Osteocyte (in vitro differentiated cells): ENCODE measurements around the gene TBPL1. TPM values are rescaled to one million over a fixed set of nuclear protein-coding genes. Genes with fewer than 3 reads are reported as not detected.
"Not testable (repeated sequence)": the region's sequence is repeated elsewhere in the genome, so short reads cannot be mapped to it uniquely, and the experiment has no call there.

ENCODE experiments used
- DNase-seq: peaks from one replicate; pipeline ENCODE4 v3.0.0; 2021; ENCODE audit warnings: mixed read lengths; ENCODE audit not compliant: unreplicated experiment; ENCODE audit errors: extremely low spot score
- H3K27ac Mint-ChIP-seq: one replicate; pipeline ENCODE4 v1.8.0; 2021; ENCODE audit warnings: mild to moderate bottlenecking, mixed read lengths; ENCODE audit not compliant: unreplicated experiment
- H3K27me3 Mint-ChIP-seq: one replicate; pipeline ENCODE4 v1.8.0; 2021; ENCODE audit warnings: mixed read lengths; ENCODE audit not compliant: unreplicated experiment
- H3K36me3 Mint-ChIP-seq: one replicate; pipeline ENCODE4 v1.8.0; 2021; ENCODE audit warnings: mixed read lengths; ENCODE audit not compliant: unreplicated experiment
- H3K4me1 Mint-ChIP-seq: one replicate; pipeline ENCODE4 v1.8.0; 2021; ENCODE audit warnings: mixed read lengths; ENCODE audit not compliant: unreplicated experiment
- H3K4me3 Mint-ChIP-seq: one replicate; pipeline ENCODE4 v1.8.0; 2021; ENCODE audit warnings: mild to moderate bottlenecking, moderate library complexity, mixed read lengths; ENCODE audit not compliant: unreplicated experiment
- H3K9me3 Mint-ChIP-seq: one replicate; pipeline ENCODE4 v1.8.0; 2021; ENCODE audit warnings: mixed read lengths; ENCODE audit not compliant: unreplicated experiment
- total RNA-seq: library from RNA; stranded (reverse); gene quantifications from 2 replicates; pipeline ENCODE4 v1.2.1, GENCODE V29; 2021
- TF ChIP-seq, protein P1 (sequence below): fragments of 200-600 bp; sonication (generic); IDR thresholded peaks from 2 replicates; pipeline ENCODE4 v1.5.0; 2021; ENCODE audit warnings: antibody characterized with exemption, mild to moderate bottlenecking, moderate library complexity

Gene TBPL1
- total RNA-seq, 1 donor from 2014 or later = 35.0 TPM

- H3K27ac Mint-ChIP-seq = peak overlapping the region; percentile 76
- peaks cover 52% of the 10 kb centered on the region for H3K4me1 Mint-ChIP-seq
- DNase-seq = no peak
- no peaks in the 10 kb centered on the region for H3K27me3 Mint-ChIP-seq
- no peaks in the 10 kb centered on the region for H3K9me3 Mint-ChIP-seq
- H3K36me3 Mint-ChIP-seq = peaks cover 20% of the 10 kb centered on the region
- TF ChIP-seq, protein P1, sequence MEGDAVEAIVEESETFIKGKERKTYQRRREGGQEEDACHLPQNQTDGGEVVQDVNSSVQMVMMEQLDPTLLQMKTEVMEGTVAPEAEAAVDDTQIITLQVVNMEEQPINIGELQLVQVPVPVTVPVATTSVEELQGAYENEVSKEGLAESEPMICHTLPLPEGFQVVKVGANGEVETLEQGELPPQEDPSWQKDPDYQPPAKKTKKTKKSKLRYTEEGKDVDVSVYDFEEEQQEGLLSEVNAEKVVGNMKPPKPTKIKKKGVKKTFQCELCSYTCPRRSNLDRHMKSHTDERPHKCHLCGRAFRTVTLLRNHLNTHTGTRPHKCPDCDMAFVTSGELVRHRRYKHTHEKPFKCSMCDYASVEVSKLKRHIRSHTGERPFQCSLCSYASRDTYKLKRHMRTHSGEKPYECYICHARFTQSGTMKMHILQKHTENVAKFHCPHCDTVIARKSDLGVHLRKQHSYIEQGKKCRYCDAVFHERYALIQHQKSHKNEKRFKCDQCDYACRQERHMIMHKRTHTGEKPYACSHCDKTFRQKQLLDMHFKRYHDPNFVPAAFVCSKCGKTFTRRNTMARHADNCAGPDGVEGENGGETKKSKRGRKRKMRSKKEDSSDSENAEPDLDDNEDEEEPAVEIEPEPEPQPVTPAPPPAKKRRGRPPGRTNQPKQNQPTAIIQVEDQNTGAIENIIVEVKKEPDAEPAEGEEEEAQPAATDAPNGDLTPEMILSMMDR = no peak
- H3K4me3 Mint-ChIP-seq = no peak overlapping the region
Observed at GRCh38 chr6:133977983-133978895, 25.2 kb downstream of the TBPL1 start.

DNA sequence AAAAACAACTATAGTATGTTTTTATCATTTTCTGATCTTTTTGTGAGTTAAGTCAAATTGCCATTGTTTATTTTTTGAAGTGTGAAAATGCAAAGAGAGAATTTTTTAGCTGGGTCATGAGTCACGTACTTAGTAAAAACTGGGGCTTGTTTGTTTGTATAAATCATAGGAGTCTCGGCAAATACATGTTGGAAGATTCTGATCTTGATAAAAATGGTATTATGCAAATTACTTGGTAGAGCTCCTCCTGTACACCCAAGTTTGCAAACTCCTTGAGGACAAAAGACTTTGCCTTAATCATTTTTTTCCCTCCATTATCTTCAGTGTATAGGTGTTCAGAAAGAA lies 25.8 kb downstream of the TBPL1 start:
- H3K9me3 Mint-ChIP-seq = no peaks in the 10 kb centered on the region
- TF ChIP-seq, protein P1 = no peak
- H3K4me3 Mint-ChIP-seq = no peak overlapping the region
- peaks cover 52% of the 10 kb centered on the region for H3K4me1 Mint-ChIP-seq
- H3K27me3 Mint-ChIP-seq = no peaks in the 10 kb centered on the region
- DNase-seq = no peak
- peaks cover 23% of the 10 kb centered on the region for H3K36me3 Mint-ChIP-seq
- H3K27ac Mint-ChIP-seq = peak overlapping the region; percentile 76

DNA sequence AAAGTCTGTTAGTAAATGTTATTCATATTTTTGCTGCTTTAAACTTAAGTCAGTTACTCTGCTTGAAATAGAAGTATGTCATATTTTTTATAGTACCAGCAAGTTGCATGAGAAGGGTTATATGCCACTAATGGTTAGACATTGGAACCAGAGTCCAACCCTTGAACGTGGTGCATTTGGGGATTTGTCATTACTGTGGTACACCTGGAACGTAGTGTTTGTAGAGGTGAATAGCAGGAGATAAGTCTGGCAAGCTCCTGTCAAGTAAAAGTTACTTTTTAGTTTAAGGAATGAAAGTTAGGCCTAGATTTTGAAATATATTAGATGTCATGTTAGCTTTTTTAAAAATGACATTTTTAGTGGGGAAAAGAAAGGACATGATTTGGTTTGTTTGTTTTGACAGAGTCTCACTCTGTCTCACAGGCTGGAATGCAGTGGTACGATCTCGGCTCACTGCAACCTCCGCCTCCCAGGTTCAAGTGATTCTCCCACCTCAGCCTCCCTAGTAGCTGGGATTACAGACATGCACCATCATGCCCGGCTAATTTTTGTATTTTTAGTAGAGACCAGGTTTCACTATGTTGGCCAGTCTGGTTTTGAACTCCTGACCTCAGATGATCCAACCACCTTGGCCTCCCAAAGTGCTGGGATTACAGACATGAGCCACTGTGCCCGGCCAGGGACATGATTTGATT lies 26.4 kb downstream of the TBPL1 start:
- H3K4me3 Mint-ChIP-seq, DNase-seq, H3K9me3 Mint-ChIP-seq, H3K27me3 Mint-ChIP-seq: not testable (repeated sequence)
- Mint-ChIP-seq H3K4me1 (peaks cover 49% of the 10 kb centered on the region), H3K27ac (peak overlapping the region; percentile 76), H3K36me3 (peaks cover 26% of the 10 kb centered on the region)

DNA sequence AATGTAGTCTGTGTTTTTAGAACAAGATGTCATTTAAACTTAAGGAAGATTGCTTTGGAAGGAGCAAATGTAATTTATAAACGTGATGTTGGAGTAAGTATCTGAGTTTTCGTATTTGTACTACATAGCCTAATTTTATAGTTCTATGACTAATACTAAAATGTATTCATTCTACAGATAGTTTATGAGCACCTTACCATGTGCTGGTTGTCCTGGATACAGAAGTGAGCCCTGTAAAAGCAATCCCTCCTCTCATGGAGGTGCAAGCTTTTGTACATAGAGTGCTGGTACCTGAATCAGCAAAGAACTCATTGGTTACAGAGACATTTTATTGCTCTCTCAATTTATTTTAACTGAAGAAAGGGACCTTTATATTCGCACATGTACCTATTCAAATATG lies 27.1 kb downstream of the TBPL1 start:
- TF ChIP-seq, protein P1 = no peak
- Mint-ChIP-seq H3K27me3 (no peaks in the 10 kb centered on the region), H3K9me3 (no peaks in the 10 kb centered on the region), H3K4me1 (peaks cover 47% of the 10 kb centered on the region), H3K27ac (peak overlapping the region; percentile 27), H3K4me3 (no peak overlapping the region), H3K36me3 (peaks cover 30% of the 10 kb centered on the region)
- DNase-seq = no peak

DNA sequence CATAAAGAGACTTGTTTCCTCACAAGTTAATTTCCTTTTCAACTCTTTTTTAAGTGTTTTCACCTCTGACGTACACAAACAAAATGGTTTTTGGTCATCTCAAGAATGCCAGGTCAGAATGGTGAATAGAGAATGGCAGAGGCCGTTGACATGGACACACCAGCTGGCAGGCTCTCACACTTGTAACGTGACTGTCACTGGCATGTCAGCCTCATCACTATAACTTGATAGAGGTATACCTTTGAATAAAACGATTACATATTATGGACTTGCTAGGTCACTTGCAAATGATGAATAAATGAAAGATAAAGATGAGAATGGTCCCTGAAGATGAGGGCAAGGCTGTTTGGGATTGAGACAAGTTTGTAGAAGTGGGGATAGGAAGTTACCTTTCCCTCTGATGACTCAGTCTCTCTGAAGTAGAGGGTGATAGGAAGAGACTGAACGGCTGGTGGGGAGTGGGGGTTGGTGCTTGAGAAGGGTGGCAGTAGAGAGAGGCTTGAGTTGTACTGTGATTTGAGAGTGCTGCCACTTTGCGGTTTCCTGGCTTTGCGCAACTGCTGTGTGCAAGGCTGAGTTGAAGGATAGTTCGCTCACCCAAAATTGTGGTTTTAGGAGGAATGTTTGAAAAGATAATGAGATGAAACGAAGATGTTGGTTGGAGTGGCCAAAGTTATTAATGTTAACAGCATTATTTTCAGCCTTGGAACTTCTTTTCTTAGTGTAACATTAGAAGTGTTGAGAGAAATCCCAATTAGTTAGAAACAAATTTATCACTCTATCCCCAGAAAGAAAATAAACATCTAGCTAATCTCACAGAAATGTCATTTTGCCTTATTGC lies 30.3 kb downstream of the TBPL1 start:
- no peak for DNase-seq
- Mint-ChIP-seq H3K36me3 (peaks cover 53% of the 10 kb centered on the region), H3K4me3 (no peak overlapping the region), H3K9me3 (no peaks in the 10 kb centered on the region), H3K27ac (no peak overlapping the region), H3K4me1 (peaks cover 30% of the 10 kb centered on the region), H3K27me3 (no peaks in the 10 kb centered on the region)
- TF ChIP-seq, protein P1 = no peak
